GM21576 (cell line): Measurements from ENCODE around the gene MT1G.
A peak's percentile ranks its signal among the peaks of the same experiment; 100 is the strongest.
"Not testable (repeated sequence)": the region's sequence is repeated elsewhere in the genome, so short reads cannot be mapped to it uniquely, and the experiment has no call there.

ENCODE experiments used
- ATAC-seq: cut with Tn5 transposase; IDR thresholded peaks from one replicate; pipeline ENCODE4 v1.9.1; 2021; ENCODE audit warnings: mild to moderate bottlenecking, moderate library complexity; ENCODE audit not compliant: unreplicated experiment

The MT1G gene

GRCh38 chr16:56684926-56685590 lies 17.2 kb upstream of the MT1G start:
- ATAC-seq: no peak

GRCh38 chr16:56684256-56684925 lies 16.5 kb upstream of the MT1G start:
- ATAC-seq: no peak

- ATAC-seq: no peak
Observed at GRCh38 chr16:56683424-56684172, 15.7 kb upstream of the MT1G start.

GRCh38 chr16:56682703-56683397 lies 15.0 kb upstream of the MT1G start:
- ATAC-seq: no peak

GRCh38 chr16:56681939-56682702 lies 14.3 kb upstream of the MT1G start, which contains the start of gene MT1X:
Gene MT1X (plus strand): TSS chr16:56682470. CDS start chr16:56682541, 71 bp downstream.
- peak; percentile 97 for ATAC-seq

- no peak for ATAC-seq
Observed at GRCh38 chr16:56679818-56680217, 12.0 kb upstream of the MT1G start.

GRCh38 chr16:56679078-56679730 lies 11.3 kb upstream of the MT1G start:
- ATAC-seq: no peak

- no peak for ATAC-seq
Observed at GRCh38 chr16:56677474-56677873, 9.6 kb upstream of the MT1G start.

GRCh38 chr16:56675685-56676210 lies 7.9 kb upstream of the MT1G start:
- no peak for ATAC-seq

- not testable (repeated sequence) for ATAC-seq
Observed at GRCh38 chr16:56674570-56674969, 6.7 kb upstream of the MT1G start.

GRCh38 chr16:56673921-56674320 lies 6.1 kb upstream of the MT1G start:
- no peak for ATAC-seq

- no peak for ATAC-seq
Observed at GRCh38 chr16:56672761-56673536, 5.1 kb upstream of the MT1G start.

- not testable (repeated sequence) for ATAC-seq
Observed at GRCh38 chr16:56672171-56672570, 4.3 kb upstream of the MT1G start.

GRCh38 chr16:56671691-56672090 lies 3.8 kb upstream of the MT1G start:
- not testable (repeated sequence) for ATAC-seq

GRCh38 chr16:56670620-56670934 lies 2.7 kb upstream of the MT1G start:
- ATAC-seq: no peak

- no peak for ATAC-seq
Observed at GRCh38 chr16:56669840-56670619, 2.2 kb upstream of the MT1G start.

GRCh38 chr16:56669005-56669839 lies 1.4 kb upstream of the MT1G start, which contains the start of gene MT1H:
Gene MT1H (plus strand): TSS chr16:56669814. CDS start chr16:56669885, 71 bp downstream.
- ATAC-seq: no peak
